Dedifferentiated amniotic fluid mesenchymal stem cell (primary cell): ENCODE data around the gene KCNJ6.
A peak's percentile ranks its signal among the peaks of the same experiment; 100 is the strongest.
"Not testable (repeated sequence)": the region's sequence is repeated elsewhere in the genome, so short reads cannot be mapped to it uniquely, and the experiment has no call there.

Experiments used
- DNase-seq: peaks from one replicate; pipeline ENCODE4 v3.0.0-alpha.2; 2016; ENCODE audit errors: extremely low spot score

Gene KCNJ6

GRCh38 chr21:37916310-37917051 lies at the start of gene KCNJ6:
KCNJ6 (minus strand) TSS chr21:37916457; CDS start chr21:37840682, 75,775 bp downstream.
- DNase-seq, result peak; percentile 52

- no peak for DNase-seq
Measured at GRCh38 chr21:37965088-37965805, 49.0 kb upstream of the KCNJ6 start.

DNA sequence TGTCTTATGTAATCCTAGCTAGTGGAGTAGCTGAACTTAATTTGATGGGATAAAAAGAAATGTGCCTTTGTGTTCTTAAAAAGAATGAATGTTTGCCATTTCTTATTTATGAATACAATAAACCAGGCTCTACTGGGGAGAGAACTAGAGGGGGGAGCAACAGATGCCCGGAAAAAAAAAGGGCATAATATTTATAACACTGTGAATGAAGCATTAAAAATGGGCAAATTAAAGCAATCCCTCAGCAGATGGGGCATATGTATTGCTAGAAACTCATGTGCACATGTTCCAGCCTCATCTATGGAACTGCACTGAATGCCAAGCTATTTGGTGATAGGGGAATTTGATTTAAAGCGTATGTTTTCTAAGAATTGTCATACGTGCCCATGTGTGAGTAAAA lies 42.3 kb upstream of the KCNJ6 start:
- DNase-seq, result no peak

- DNase-seq, result no peak
Measured at GRCh38 chr21:37956772-37957171, 40.5 kb upstream of the KCNJ6 start.

DNA sequence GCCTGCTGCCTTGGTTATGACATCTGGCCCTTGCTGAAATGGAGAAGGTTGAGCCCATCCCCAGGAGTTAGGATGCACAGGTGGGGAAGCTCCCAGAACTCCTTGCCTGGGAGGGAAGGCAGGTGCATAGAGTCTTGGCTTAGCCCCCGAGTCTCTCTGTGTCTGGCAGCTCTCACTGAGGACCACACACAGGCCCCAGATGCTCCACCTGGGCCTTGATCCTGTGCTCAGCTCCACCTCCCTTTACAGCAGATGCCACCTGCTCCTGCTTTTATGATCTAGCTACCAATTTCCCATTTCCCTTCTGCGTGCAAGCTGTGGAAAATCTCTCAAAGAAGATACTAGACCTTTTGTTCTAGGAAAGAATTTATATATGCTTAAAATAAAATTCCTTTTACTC lies 28.8 kb upstream of the KCNJ6 start:
- no peak for DNase-seq

- DNase-seq, result no peak
Measured at GRCh38 chr21:37944496-37944895, 28.2 kb upstream of the KCNJ6 start.

DNA sequence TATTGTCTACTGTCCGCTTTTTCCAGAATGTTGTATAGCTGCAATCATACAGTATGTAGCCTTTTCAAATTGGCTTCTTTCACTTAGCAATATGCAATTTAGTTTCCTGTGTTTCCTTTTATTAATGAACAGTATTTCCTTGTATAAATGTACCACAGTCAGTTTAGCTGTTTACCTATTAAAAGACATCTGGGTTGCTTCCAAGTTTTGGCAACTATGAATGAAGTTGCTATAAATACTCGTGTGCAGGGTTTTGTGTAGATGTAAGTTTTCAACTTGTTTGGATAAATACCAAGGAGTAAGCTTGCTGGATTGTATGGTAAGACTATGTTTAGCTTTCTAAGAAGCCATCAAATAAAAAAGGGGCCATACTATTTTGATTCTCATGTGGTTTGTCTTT lies 24.4 kb upstream of the KCNJ6 start:
- no peak for DNase-seq

DNA sequence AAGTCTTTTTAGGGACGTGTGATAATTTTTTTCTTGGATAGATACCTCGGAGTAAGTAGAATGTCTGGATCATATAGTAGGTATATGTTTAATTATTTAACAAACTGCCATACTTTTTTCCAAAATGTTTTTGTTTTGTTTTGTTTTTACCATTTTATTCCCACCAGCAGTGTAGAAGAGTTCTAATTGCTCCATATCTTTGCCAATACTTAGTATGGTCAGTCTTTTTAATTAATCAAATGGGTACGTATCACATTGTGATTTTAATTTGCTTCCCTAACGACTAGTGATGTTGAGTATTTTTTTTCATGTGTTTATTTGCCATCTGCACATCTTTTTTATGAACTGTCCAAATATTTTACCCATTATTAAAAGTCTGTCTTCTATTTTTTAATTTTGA lies 23.6 kb upstream of the KCNJ6 start:
- DNase-seq, result no peak

DNA sequence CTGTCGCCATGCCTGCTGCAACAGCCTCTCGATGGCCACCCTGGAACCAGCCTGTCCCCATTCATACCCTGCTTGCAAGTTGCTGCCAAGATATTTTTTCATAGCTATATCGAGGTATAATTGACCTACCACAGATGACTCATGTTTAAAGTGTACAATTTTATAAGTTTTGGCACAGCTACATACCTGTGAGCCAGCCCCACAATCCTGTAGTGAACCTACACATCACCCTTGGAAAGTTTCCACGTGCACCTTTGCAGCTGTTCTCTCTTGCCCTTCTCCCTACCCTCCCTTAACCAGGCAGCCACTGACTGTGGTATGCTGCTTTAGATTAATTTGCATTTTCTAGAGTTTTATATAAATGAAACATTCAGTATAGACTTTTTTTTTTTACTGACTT lies 23.0 kb upstream of the KCNJ6 start:
- DNase-seq, result no peak

GRCh38 chr21:37937668-37938067 lies 21.4 kb upstream of the KCNJ6 start:
- no peak for DNase-seq

DNA sequence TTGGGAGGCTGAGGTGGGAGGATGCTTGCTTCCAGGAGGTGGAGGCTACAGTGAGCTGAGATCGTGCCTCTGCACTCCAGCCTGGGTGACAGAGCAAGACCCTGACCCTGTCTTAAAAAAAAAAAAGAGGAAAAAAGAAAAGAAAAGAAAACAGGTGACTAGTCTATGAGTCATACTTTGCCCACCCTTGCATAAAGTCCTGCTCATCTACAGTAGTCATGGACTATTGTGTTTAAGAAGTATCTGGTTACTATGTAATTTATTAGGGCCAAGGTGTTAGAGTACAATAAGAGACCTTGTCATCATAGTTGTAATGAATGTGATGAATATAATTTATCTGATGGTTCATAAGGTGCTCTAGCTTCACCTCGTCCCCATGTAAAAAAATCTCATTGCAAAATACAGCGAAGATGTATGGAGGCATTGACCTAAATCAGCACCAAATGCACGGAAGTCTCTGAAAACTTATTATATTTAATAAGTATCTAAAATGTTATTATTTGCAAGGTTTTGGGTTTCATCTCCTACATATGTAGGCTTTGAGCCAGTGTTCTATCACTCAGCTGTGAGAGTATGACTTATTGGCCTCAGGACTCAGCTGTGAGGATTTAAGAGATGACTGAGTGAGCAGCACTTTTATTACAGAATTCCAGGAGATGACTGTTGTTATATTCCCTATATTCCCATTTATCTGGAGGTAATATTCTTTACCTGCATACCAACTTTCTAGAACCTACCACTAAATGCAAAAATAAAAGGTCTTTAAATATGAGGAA lies 19.9 kb upstream of the KCNJ6 start:
- DNase-seq, result no peak

DNA sequence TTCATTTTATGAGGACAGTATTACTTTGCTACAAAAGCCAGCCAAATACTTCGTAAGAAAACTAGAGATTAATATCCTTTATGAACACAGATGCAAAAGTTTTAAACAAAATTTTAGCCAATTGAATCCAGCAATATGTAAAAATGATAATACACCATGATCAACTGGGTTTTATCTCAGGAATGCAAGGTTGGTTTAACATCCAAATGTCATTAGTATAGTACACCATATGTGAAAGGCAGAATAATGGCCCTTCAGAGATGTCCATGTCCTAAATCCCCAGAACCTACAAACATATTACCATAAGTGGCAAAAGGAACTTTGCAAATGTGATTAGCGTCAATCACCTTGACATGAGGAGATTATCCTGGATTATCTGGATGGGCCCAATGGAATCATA lies 16.7 kb upstream of the KCNJ6 start:
- no peak for DNase-seq

DNA sequence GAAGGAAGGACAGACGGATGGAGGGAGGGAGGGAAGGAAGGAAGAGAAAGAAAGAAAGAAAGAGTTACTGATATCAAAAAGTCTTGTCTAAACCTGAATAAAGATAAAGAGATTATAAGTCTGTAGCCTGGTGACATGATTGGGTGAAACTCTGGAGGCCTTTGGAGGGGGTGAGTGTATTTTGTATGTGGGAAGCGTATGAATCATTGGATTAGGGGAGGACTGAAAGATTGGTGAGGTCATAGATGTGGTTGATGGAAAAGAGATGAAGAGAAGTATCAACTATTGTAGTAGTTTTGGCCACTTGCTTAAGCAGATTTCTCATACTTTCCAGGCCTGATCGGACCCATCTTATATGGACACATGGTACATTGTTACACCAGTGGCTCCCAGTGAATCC lies 11.5 kb upstream of the KCNJ6 start:
- no peak for DNase-seq

- DNase-seq, result no peak
Measured at GRCh38 chr21:37921091-37921490, 4.8 kb upstream of the KCNJ6 start.

DNA sequence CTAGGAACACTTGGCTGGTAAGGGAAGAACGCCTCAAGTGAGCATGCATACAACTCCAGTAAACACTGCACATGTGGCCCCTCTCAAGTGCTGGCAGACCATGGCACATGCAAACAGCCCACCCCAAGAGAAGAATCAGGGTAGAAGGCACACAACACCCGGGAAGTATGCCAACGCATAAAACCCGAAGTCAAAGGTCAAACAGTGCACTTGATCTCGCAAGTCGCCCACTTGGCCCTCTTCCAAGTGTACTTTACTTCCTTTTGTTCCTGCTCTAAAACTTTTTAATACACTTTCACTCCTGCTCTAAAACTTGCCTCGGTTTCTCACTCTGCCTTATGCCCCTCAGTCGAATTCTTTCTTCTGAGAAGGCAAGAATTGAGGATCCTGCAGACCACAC lies 4.0 kb upstream of the KCNJ6 start:
- not testable (repeated sequence) for DNase-seq

DNA sequence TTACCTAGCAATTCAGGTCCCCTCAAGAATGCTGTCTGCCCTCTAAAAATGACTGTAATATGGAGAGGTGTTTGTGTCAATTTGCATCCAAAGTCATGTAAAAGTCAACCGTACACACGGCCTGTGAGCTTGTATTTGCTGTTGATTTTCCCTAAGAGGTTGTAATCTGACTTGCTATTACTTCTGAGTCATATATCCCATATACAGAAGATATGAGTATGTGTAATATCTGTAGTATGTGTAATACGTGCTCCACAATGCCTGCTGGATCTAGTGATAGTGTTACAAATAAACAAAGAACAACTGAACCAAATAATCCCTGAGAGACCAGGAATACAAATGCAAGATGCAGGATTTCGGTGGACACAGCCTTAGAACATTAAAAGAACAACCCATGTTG lies 1.4 kb upstream of the KCNJ6 start:
- peak; percentile 54 for DNase-seq

- no peak for DNase-seq
Measured at GRCh38 chr21:37915941-37916309, 332 bp downstream of the KCNJ6 start.

DNA sequence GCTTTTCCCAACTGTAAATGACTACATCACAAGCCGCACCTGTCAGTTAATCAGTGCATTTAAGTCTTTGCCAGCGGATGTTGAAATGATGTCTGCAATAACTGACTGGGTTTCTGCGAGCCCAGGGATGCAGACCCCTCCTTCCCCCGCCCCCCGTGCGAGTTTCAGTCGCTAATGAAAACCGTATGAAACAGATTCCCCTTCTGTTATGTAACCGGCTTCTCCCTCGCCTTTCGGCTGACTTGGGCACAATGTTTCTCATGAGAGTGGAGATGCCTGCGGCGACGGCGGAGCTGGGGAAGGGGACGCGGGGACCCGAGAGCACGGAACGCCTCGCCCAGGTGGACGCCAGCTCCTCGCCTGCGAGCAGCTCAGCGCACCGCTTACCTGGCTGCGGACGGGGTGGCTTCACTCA lies 753 bp downstream of the KCNJ6 start:
- no peak for DNase-seq

- DNase-seq, result no peak
Measured at GRCh38 chr21:37912616-37913015, 3.6 kb downstream of the KCNJ6 start.

DNA sequence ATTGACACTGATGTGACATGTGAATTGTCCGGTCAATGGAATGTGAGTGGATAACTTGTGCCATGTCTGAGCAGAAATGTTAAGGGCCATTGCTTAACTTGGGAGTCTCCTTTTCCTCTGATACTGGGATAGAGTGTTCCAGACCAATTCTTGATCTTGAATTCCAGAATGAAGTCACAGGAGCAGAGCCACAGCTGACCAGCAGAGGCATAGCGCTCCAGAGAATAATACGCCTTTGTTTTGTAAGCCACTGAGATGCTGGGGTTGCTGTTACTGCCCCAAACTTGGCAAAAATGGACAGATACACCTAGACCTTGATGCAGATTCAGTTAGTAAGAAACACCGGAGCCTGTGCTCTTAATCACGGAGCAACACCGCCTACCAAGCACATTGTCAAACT lies 6.3 kb downstream of the KCNJ6 start:
- DNase-seq, result no peak

- no peak for DNase-seq
Measured at GRCh38 chr21:37908691-37909090, 7.6 kb downstream of the KCNJ6 start.

DNA sequence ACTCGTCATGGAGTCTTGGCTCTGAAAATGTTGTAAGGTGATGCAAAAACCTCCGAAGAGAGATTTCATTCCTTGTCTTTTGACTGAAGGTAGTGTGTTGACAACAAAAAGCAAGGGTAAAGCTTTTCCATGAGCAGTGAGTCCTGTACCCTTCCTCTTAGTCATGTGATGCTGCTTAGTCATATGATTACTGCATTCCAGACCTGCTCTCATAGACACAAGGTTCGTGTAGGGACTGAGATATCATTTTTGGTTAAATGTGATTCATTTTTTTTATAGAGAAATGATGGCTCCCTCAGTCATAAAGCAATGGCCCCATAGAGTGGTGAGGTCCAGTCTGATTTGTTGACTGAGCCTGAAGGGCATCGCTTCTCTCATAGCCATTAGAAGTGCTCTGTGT lies 9.2 kb downstream of the KCNJ6 start:
- no peak for DNase-seq

DNA sequence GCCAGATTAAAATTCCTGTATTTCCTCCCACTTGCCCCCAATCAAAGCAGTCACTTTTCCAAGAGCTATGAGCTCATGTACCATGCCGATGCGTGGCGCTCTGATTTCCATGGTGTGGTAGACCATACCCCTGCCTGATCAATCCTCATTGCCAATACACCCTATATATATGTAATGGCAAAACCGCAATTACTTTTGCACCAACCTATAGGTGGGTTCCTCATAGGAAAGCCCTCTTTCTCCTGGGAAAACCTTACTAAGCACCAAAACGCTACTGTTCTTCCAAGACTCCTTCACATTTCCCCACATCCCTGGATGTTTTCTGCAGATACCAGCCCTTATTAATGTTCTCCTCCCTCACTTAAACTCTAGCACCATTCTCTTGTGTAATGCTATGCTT lies 11.0 kb downstream of the KCNJ6 start:
- DNase-seq, result no peak
